B cell (primary cell): ENCODE measurements around the gene XCL2.

Experiments
- CTCF ChIP-seq: fragments of 200-600 bp; IDR thresholded peaks from one replicate; pipeline ENCODE4 v1.8.0; 2022; ENCODE audit warnings: antibody characterized with exemption, mild to moderate bottlenecking
- EZH2 ChIP-seq: IDR thresholded peaks from 2 replicates; pipeline ENCODE4 v1.6.1; 2012; ENCODE audit warnings: borderline replicate concordance, low read depth, mild to moderate bottlenecking, moderate library complexity, low read length; ENCODE audit not compliant: insufficient read depth, poor library complexity, severe bottlenecking

GRCh38 chr1:168561989-168562388, 18.2 kb upstream of the XCL2 start:
- TF ChIP-seq CTCF (no peak), EZH2 (no peak)
